ENCODE results near the gene NCBP1.

The NCBP1 gene

GRCh38 chr9:97602430-97602829, 31.2 kb upstream of the NCBP1 start:
- TF ChIP-seq GABPA (IDR thresholded peaks at IDR 0.05; ENCODE audit: low read depth) (no peak), POLR2AphosphoS5 (IDR thresholded peaks at IDR 0.05; ENCODE audit: low read depth) (no peak), SPI1 (IDR thresholded peaks at IDR 0.05; ENCODE audit: borderline replicate concordance, low read depth) (no peak), REST (IDR thresholded peaks at IDR 0.05; ENCODE audit: insufficient replicate concordance, low read depth) (no peak), CTCF (IDR thresholded peaks at IDR 0.05; ENCODE audit: insufficient read depth, low read length) (no peak)
- no peak overlapping the region for H3K27ac ChIP-seq (replicated peaks)
- no peak overlapping the region for H3K4me3 ChIP-seq (replicated peaks; ENCODE audit: insufficient read depth, low read length)
- H3K27me3 ChIP-seq (ENCODE audit: insufficient read depth, poor library complexity, severe bottlenecking), result no peaks in the 10 kb centered on the region
- DNase-seq (ENCODE audit: low read depth in 1 of 2, low spot score in 1 of 2), result no peak

GRCh38 chr9:97604901-97605645, 28.5 kb upstream of the NCBP1 start:
- no peak for TF ChIP-seq CTCF (IDR thresholded peaks at IDR 0.05; ENCODE audit: insufficient read depth, low read length)
- TF ChIP-seq POLR2AphosphoS5 (IDR thresholded peaks at IDR 0.05; ENCODE audit: low read depth), result no peak
- TF ChIP-seq GABPA (IDR thresholded peaks at IDR 0.05; ENCODE audit: low read depth), result no peak
- no peak for TF ChIP-seq SPI1 (IDR thresholded peaks at IDR 0.05; ENCODE audit: borderline replicate concordance, low read depth)
- TF ChIP-seq REST (IDR thresholded peaks at IDR 0.05; ENCODE audit: insufficient replicate concordance, low read depth), result no peak
- no peak for DNase-seq (ENCODE audit: low read depth in 1 of 2, low spot score in 1 of 2)
- H3K27me3 ChIP-seq (ENCODE audit: insufficient read depth, poor library complexity, severe bottlenecking), result no peaks in the 10 kb centered on the region

GRCh38 chr9:97615439-97616072, 18.1 kb upstream of the NCBP1 start:
- DNase-seq (ENCODE audit: low read depth in 1 of 2, low spot score in 1 of 2), result peak in 1 of 2 experiments; percentile 64
- TF ChIP-seq CTCF (IDR thresholded peaks at IDR 0.05; ENCODE audit: insufficient read depth, low read length) (peak; percentile 70), GABPA (IDR thresholded peaks at IDR 0.05; ENCODE audit: low read depth) (no peak), REST (IDR thresholded peaks at IDR 0.05; ENCODE audit: insufficient replicate concordance, low read depth) (no peak)
- H3K4me3 ChIP-seq (replicated peaks; ENCODE audit: insufficient read depth, low read length), result no peak overlapping the region
- no peaks in the 10 kb centered on the region for H3K27me3 ChIP-seq (ENCODE audit: insufficient read depth, poor library complexity, severe bottlenecking)
- H3K27ac ChIP-seq (replicated peaks), result no peak overlapping the region

More at GRCh38 chr9:97604901-97605645, 28.5 kb upstream of the NCBP1 start:
- H3K4me3 ChIP-seq (replicated peaks; ENCODE audit: insufficient read depth, low read length), result no peak overlapping the region
- no peak overlapping the region for H3K27ac ChIP-seq (replicated peaks)
